DMS53 treated with DMSO at 0.1 percent for 48 hours (cell line): Measurements from ENCODE around the gene FER.

ENCODE experiments used
- DNase-seq: peaks from one replicate; lab custom pipeline; 2025; ENCODE audit not compliant: unreplicated experiment; lab: John Stamatoyannopoulos, UW

Gene FER

DNA sequence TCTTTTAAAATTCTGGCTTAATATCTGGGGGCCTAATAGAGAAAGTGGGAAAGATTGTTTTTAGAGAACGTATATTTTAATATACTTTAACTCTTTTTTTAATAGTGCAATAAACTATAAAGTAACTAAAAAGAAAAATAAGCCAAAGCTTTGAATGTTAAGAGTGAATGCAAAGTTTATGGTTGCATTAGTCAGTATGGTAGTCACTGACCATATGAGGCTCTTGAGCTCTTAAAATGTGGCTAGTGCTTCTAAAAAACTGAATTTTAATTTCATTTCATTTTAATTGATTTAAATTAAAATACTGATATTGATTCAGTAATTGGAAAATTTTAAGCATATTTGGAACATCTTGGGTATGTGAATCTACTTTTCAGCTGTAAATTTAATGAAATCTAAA is 351.4 kb downstream of the FER start:
- DNase-seq, result no peak

DNA sequence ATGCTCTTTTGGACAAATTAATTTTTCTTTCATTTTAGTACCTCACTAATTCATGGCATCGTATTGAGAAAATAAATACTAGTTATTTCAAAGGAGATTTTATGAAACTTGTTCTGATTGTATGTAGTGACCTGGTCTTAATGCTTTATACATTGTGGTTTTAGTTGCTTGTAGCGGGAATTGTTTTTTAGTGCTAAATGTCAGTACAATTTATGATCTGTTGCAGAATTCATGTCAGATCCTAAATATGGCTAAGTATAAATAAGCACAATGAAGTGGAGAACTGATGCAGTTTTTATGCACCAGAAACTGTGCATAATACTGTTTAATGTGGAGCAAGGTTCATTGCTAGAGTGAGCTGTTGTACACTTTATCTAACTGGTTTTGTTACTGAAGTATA is 353.3 kb downstream of the FER start:
- DNase-seq, result no peak

DNA sequence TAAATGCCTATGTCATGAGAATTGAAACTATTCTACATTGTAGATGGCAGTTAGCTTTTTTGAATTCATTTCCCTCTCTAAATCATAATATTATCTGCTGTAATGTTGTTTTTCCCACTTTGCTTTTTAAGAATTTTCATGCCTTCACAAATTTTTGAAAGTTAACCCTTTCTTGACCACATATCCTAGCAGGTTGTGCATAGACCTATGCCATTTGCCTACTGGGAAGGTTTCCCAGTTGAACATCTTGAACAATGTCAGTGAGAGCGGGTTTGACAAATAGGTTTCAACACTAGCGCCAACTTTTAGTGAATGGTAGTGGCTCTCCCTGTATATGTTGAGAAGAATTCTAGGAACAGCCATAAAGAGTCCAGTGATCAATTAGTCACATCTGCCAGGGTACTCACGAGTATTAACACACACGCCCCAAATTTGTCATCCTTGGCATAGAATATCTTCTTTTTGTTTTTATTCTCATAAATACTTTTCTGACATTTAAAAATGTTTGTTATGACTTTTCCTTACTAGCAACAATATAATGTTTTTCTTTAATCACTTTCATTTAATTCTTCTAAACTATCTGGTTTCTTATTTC is 354.5 kb downstream of the FER start:
- DNase-seq, result no peak

DNA sequence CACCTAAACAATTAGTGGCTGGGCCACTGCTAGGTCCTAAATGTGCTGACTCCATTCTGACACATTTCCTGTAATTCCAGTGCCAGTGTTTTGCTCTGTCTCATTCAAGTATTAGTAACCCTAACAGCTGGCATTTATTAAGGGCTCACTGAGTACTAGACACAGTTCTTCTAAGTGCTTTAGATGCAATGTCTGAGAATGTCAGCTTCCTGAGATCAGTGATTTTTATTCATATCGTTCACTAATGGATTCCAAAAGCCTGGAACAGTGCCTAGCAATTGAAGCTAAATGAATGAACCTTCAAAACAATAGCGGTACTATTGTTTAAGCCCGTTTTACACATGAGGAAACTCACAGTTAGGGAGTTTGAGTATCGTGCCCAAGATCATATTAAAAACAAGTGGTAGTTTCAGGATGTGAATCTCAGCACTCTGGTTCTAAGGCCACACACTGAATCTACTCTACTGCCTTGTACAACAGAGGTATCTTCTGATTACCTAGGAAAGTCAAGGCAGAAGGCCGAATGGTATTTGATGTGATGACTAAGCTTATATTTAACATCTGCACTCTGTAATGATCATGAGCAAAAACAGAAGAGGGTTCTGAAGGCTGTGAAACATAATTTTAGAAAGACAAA is 358.1 kb downstream of the FER start:
- DNase-seq, result no peak

- DNase-seq, result no peak
These were observed 364.0 kb downstream of the FER start for GRCh38 chr5:109111680-109112079.

DNA sequence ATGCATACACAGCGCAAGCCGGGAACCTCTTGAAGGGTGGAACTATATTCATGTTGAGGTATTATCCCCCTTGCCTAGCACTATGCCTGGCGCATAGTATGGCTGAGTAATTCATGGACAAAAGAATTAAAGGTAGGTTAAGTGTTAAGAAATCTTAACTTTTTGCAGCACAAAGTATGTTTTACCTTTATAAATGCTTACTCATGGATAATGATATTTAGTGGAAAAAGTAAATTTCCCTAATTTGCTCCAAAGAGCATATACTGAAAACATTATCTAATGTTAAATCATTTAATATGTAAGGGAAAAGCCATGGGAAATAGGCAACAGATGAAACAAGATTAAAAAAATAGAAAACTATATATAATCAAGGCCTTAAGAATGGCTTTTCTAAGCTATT is 365.9 kb downstream of the FER start:
- DNase-seq, result no peak

DNA sequence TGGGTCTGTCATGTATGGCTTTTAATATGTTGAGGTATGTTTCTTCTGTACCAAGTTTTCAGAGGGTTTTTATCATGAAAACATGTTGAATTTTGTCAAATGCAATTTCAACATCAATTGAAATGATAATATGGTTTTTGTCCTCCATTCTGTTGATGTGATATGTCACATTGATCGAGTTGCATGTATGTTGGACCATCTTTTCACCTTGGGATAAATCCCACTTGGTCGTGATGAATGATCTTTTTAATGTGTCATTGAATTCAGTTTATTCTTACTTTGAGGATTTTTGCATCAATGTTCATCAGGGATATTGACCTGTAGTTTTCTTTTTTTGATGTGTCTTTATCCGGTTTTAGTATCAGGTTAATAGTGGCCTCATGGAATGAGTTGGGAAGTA is 373.5 kb downstream of the FER start:
- no peak for DNase-seq

DNA sequence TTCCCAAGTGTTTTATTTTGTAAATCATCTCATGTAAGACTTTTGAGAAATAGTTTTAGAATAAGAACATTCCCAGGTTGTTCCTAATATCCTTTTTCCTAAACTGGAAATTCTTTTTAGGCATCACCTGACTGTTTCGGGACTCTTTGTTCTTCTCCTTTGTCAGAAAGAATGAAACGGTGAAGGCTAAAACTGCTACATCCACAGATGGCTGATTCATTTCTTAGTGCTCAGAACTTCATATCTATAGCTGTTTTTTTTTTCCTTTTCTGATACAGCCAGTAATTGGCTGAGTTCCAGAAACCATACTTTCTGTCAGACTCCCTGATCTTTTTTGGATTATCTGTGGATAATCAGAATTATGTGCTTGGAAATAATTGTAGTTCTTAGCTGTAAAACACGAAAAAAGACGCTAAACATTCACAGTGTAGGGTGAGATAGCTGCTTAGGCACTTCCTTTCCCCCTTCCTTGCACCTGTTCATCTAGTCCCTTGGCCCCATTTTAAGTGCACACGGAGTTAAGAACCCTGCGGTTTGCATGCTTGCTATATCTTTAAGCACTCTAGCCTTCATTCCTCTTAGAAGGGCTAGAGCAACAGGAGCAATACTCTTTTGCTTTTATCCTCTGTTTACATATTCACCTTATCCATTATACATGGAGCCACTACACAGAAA is 378.2 kb downstream of the FER start:
- no peak for DNase-seq

GRCh38 chr5:109126481-109126880 is 378.8 kb downstream of the FER start:
- DNase-seq, result no peak

DNA sequence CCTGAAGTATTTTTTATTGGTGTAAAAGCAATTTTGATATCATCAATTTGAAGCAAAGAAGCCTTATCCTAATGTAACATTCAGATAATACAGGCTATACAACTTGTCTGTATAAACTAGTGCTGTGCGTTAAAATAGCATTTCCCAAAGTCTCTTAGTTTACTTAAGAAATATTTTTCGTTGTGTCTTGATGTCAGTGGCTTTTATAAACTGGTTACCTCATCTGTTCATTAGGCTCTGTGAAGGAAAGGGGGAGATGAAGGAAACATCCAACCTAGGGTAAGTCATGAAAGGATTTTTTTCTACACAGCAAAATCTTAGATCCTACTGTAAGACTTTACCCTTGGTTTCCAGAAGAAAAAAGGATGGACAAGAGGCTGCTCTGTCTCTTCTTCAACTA is 389.2 kb downstream of the FER start:
- no peak for DNase-seq

- DNase-seq, result no peak
These were observed 393.8 kb downstream of the FER start for GRCh38 chr5:109141222-109142200.

GRCh38 chr5:109143031-109143430 is 395.3 kb downstream of the FER start:
- no peak for DNase-seq

- DNase-seq, result no peak
These were observed 397.4 kb downstream of the FER start for GRCh38 chr5:109145139-109145538.

DNA sequence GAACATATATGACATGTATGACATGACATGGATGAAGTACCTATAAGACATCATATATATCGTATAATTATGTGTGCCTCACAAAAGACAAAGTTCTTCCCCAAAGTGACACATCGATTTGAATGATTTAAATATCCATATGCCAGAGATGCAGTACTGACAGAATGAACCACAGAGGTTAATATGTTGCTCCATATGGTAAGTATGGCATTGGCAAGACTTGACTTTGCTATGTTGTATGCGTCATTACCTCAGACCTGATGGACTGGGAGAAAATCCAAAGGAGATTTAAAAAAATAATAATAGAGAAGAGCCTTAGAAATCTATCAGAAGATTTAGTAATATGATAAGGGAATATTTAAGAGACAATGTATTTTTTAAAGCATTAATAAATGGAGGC is 398.9 kb downstream of the FER start:
- DNase-seq, result no peak

GRCh38 chr5:109152565-109152964 is 404.9 kb downstream of the FER start:
- DNase-seq, result no peak

GRCh38 chr5:109155625-109156024 is 407.9 kb downstream of the FER start:
- no peak for DNase-seq

- no peak for DNase-seq
These were observed 409.2 kb downstream of the FER start for GRCh38 chr5:109156885-109157284.

DNA sequence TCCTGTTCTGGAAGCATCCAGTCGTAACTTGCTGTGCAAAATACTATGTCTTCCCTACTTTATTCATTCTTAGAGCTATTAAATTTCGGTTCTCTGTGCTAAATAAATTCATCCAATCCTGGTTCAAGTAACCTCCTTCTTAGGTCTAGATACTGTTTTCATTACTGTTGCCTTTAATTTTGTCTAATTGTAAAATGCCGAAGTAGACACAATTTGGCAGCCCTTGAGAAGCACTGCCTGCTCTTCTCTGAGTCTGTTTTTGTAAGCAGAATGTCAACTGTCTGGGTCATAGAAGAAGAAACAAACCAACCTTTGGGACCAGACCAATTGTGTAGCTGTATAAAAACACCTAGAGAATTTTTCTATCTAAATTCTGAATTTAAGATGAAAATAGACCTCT is 412.8 kb downstream of the FER start:
- DNase-seq, result no peak

DNA sequence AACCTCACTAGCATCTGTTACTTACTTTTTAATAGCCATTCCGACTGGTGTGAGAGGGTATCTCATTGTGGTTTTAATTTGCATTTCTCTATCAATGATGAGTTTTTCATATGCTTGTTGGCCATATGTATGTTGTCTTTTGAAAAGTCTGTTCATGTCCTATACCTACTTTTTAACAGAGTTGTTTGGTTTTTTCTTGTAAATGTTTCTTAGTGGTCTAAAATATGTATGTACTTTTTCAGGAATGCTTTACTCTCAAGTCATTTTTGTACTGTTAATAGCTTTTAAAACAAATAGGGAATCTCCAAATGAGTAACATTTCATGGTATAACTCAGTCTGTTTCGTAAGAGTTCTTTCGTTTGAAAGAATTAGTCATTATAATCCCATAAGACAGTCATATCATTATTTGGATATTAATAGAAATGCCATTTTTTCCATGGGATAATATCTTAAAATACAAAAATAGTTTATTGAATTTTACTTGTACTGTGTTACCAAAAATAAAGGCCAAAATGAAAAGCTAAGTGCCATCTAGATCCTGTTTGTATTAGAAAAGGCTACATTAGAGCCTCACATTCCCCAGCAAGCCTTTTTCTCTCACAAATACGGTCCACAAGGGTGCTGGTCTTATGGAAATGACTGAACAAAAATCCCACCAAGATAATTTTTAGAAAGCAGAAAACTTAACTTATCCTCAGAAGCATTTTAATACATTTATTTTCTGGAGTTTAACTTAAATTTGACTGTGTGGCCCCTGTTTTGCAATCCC is 414.4 kb downstream of the FER start:
- no peak for DNase-seq

DNA sequence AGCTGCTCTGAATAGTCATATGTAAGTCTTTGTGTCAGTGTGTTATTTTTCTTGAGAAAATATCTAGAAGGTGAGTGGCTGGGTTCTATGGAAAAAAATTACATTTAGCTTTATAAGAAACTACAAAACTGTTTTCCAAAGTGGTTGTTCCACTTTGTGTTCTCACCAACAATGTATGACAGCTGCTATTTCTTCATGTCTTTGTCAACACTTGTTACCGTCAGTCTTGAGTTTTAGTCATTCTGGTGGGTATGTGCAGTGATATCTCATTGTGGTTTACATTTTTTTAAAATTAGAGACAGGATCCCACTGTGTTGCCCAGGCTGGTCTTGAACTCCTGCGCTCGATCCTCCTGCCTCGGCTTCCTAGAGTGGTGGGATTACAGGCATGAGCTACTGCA is 415.6 kb downstream of the FER start:
- no peak for DNase-seq

DNA sequence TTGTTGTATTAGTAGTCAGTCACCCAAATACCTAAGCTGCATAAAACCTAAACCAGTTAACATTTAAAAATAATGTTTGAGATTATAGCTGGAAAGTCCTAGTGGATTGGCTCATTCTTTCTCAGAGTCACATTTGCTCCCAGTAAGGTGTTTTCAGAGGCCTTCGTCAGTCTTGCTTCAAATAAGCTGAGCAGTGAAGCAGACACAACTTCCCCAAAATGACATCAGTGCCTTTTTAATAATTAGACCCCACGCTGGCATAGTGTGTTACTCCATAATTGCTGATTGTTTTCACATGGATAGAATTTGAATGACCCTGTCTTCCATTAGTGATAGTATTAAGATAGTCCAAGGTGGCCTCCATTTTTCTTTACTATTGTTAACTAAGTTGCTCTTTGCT is 416.3 kb downstream of the FER start:
- DNase-seq, result no peak
